Chondrocyte (in vitro differentiated cells): ENCODE results near the gene SORD. TPM values are rescaled to one million over a fixed set of nuclear protein-coding genes. Genes with fewer than 3 reads are reported as not detected.
"Not testable (repeated sequence)": the region's sequence is repeated elsewhere in the genome, so short reads cannot be mapped to it uniquely, and the experiment has no call there.

Experiments used
- DNase-seq: peaks from one replicate; pipeline ENCODE4 v3.0.0; 2021; ENCODE audit warnings: mixed read lengths, low spot score
- H3K27ac Mint-ChIP-seq: one replicate; pipeline ENCODE4 v1.8.0; 2021; ENCODE audit warnings: mild to moderate bottlenecking, moderate library complexity, mixed read lengths; ENCODE audit not compliant: unreplicated experiment
- H3K27me3 Mint-ChIP-seq: 2 replicates; pipeline ENCODE4 v1.8.0; 2021; ENCODE audit warnings: low read depth, mixed read lengths
- H3K36me3 Mint-ChIP-seq: 2 replicates; pipeline ENCODE4 v1.8.0; 2021; ENCODE audit warnings: low read depth, mixed read lengths
- H3K4me1 Mint-ChIP-seq: 2 replicates; pipeline ENCODE4 v1.8.0; 2021; ENCODE audit warnings: low read depth, mild to moderate bottlenecking, mixed read lengths
- H3K4me3 Mint-ChIP-seq: one replicate; pipeline ENCODE4 v1.8.0; 2021; ENCODE audit warnings: mild to moderate bottlenecking, moderate library complexity, mixed read lengths; ENCODE audit not compliant: unreplicated experiment
- H3K9me3 Mint-ChIP-seq: 2 replicates; pipeline ENCODE4 v1.8.0; 2021; ENCODE audit warnings: low read depth, mixed read lengths
- CTCF ChIP-seq: fragments of 200-600 bp; sonication (generic); IDR thresholded peaks from 2 replicates; pipeline ENCODE4 v1.5.0; 2021; ENCODE audit warnings: antibody characterized with exemption, mild to moderate bottlenecking, moderate library complexity
- long read RNA-seq: library from polyadenylated mRNA; stranded (forward); transcript quantifications from one replicate; pipeline ENCODE4 v2.0.0, GENCODE V29; 2021
- total RNA-seq: library from RNA; stranded (reverse); gene quantifications from 3 replicates; pipeline ENCODE4 v1.2.1, GENCODE V29; 2021

Gene SORD
- total RNA-seq = 10.6 to 12.6 TPM (median 10.7 TPM) in 3 replicates
- long read RNA-seq, full-length matches to known transcripts = 26 of 31 reads
- long read RNA-seq, partial matches to known transcripts = 1 of 31 reads
- long read RNA-seq, other reads (novel, unspliced or antisense) = 4 of 31 reads

- no peaks in the 10 kb centered on the region for H3K9me3 Mint-ChIP-seq
- H3K36me3 Mint-ChIP-seq = no peaks in the 10 kb centered on the region
- H3K27ac Mint-ChIP-seq = peak within 1 kb of the TSS; percentile 85
- peaks cover 20% of the 10 kb centered on the region for H3K27me3 Mint-ChIP-seq
- peaks cover 9% of the 10 kb centered on the region for H3K4me1 Mint-ChIP-seq
- peak; percentile 97 for DNase-seq
- peak within 1 kb of the TSS; percentile 83 for H3K4me3 Mint-ChIP-seq
- TF ChIP-seq CTCF = peak; percentile 20
Measured at GRCh38 chr15:45022871-45023658, at the start of gene SORD. TSS of gene SORD (plus strand) at chr15:45023195. CDS start at chr15:45023284, 89 bp downstream.

- H3K27ac Mint-ChIP-seq, H3K36me3 Mint-ChIP-seq, DNase-seq, H3K4me3 Mint-ChIP-seq, H3K4me1 Mint-ChIP-seq, H3K9me3 Mint-ChIP-seq: not testable (repeated sequence)
- H3K27me3 Mint-ChIP-seq = peaks cover 23% of the 10 kb centered on the region
Measured at GRCh38 chr15:44976183-44976582, 46.8 kb upstream of the SORD start.

GRCh38 chr15:44977781-44978180 lies 45.2 kb upstream of the SORD start:
- H3K27me3 Mint-ChIP-seq = peaks cover 28% of the 10 kb centered on the region
- DNase-seq, H3K4me3 Mint-ChIP-seq, H3K27ac Mint-ChIP-seq, H3K9me3 Mint-ChIP-seq, H3K4me1 Mint-ChIP-seq, H3K36me3 Mint-ChIP-seq: not testable (repeated sequence)

- not testable (repeated sequence) for H3K4me1 Mint-ChIP-seq, H3K4me3 Mint-ChIP-seq, DNase-seq, H3K36me3 Mint-ChIP-seq, H3K27ac Mint-ChIP-seq, H3K9me3 Mint-ChIP-seq
- peaks cover 37% of the 10 kb centered on the region for H3K27me3 Mint-ChIP-seq
Measured at GRCh38 chr15:44979617-44980339, 43.2 kb upstream of the SORD start.

- H3K27me3 Mint-ChIP-seq = peaks cover 22% of the 10 kb centered on the region
- H3K36me3 Mint-ChIP-seq, H3K27ac Mint-ChIP-seq, H3K4me3 Mint-ChIP-seq, DNase-seq, H3K9me3 Mint-ChIP-seq, H3K4me1 Mint-ChIP-seq: not testable (repeated sequence)
Measured at GRCh38 chr15:44984144-44984543, 38.9 kb upstream of the SORD start.

- not testable (repeated sequence) for H3K4me3 Mint-ChIP-seq, H3K36me3 Mint-ChIP-seq
Measured at GRCh38 chr15:44986346-44987055, 36.5 kb upstream of the SORD start.

GRCh38 chr15:44987711-44988110 lies 35.3 kb upstream of the SORD start:
- H3K4me1 Mint-ChIP-seq, H3K27ac Mint-ChIP-seq, H3K9me3 Mint-ChIP-seq, H3K4me3 Mint-ChIP-seq, H3K36me3 Mint-ChIP-seq, DNase-seq: not testable (repeated sequence)
- peaks cover 19% of the 10 kb centered on the region for H3K27me3 Mint-ChIP-seq

More at GRCh38 chr15:44986346-44987055, 36.5 kb upstream of the SORD start:
- not testable (repeated sequence) for H3K27ac Mint-ChIP-seq, DNase-seq, H3K4me1 Mint-ChIP-seq, H3K9me3 Mint-ChIP-seq
- H3K27me3 Mint-ChIP-seq = peaks cover 21% of the 10 kb centered on the region

GRCh38 chr15:44988184-44988869 lies 34.7 kb upstream of the SORD start:
- H3K27ac Mint-ChIP-seq = not testable (repeated sequence)

GRCh38 chr15:44988870-44989219 lies 34.1 kb upstream of the SORD start:
- DNase-seq, H3K27ac Mint-ChIP-seq, H3K4me3 Mint-ChIP-seq, H3K4me1 Mint-ChIP-seq, H3K9me3 Mint-ChIP-seq, H3K36me3 Mint-ChIP-seq: not testable (repeated sequence)
- peaks cover 24% of the 10 kb centered on the region for H3K27me3 Mint-ChIP-seq

More at GRCh38 chr15:44988184-44988869, 34.7 kb upstream of the SORD start:
- not testable (repeated sequence) for DNase-seq, H3K36me3 Mint-ChIP-seq, H3K4me3 Mint-ChIP-seq, H3K9me3 Mint-ChIP-seq, H3K4me1 Mint-ChIP-seq
- H3K27me3 Mint-ChIP-seq = peaks cover 22% of the 10 kb centered on the region

GRCh38 chr15:44997632-44998031 lies 25.4 kb upstream of the SORD start:
- H3K4me3 Mint-ChIP-seq, H3K36me3 Mint-ChIP-seq, H3K27ac Mint-ChIP-seq, DNase-seq, H3K4me1 Mint-ChIP-seq, H3K9me3 Mint-ChIP-seq: not testable (repeated sequence)
- peaks cover 44% of the 10 kb centered on the region for H3K27me3 Mint-ChIP-seq
